Stimulated activated naive B cell treated with anti-CD40 and anti-IgM and Interleukin-4, amounts not matched to agents 10 μg/mL and 1 μg/mL and 100 μg/mL, for 72 hours (primary cell): Measurements from ENCODE around the gene VWA2.

Experiments used
- ATAC-seq, 2 donors: fragments of 150-1000 bp; cut with Tn5 transposase; replicated peaks; 2 replicates each; pipeline ENCODE4 v1.10.0; 2021; ENCODE audit warnings: moderate library complexity in 1 of 2
- DNase-seq: peaks from one replicate; pipeline ENCODE4 v3.0.0; 2021
- H3K27ac Mint-ChIP-seq: one replicate; pipeline ENCODE4 v1.8.0; 2022; ENCODE audit warnings: mild to moderate bottlenecking, mixed read lengths
- H3K27me3 Mint-ChIP-seq, 2 donors: one replicate each; pipeline ENCODE4 v1.8.0; 2022; ENCODE audit warnings: mixed read lengths in 2 of 2
- H3K36me3 Mint-ChIP-seq, 2 donors: one replicate each; pipeline ENCODE4 v1.8.0; 2022; ENCODE audit warnings: mixed read lengths in 2 of 2, mild to moderate bottlenecking in 1 of 2
- H3K4me1 Mint-ChIP-seq, 2 donors: one replicate each; pipeline ENCODE4 v1.8.0; 2022; ENCODE audit warnings: mixed read lengths in 2 of 2, mild to moderate bottlenecking in 1 of 2
- H3K4me3 Mint-ChIP-seq, 2 donors: one replicate each; pipeline ENCODE4 v1.8.0; 2022; ENCODE audit warnings: mild to moderate bottlenecking in 2 of 2, mixed read lengths in 2 of 2, moderate library complexity in 1 of 2
- H3K9me3 Mint-ChIP-seq, 2 donors: one replicate each; pipeline ENCODE4 v1.8.0; 2022; ENCODE audit warnings: mixed read lengths in 2 of 2, mild to moderate bottlenecking in 1 of 2

Gene VWA2

DNA sequence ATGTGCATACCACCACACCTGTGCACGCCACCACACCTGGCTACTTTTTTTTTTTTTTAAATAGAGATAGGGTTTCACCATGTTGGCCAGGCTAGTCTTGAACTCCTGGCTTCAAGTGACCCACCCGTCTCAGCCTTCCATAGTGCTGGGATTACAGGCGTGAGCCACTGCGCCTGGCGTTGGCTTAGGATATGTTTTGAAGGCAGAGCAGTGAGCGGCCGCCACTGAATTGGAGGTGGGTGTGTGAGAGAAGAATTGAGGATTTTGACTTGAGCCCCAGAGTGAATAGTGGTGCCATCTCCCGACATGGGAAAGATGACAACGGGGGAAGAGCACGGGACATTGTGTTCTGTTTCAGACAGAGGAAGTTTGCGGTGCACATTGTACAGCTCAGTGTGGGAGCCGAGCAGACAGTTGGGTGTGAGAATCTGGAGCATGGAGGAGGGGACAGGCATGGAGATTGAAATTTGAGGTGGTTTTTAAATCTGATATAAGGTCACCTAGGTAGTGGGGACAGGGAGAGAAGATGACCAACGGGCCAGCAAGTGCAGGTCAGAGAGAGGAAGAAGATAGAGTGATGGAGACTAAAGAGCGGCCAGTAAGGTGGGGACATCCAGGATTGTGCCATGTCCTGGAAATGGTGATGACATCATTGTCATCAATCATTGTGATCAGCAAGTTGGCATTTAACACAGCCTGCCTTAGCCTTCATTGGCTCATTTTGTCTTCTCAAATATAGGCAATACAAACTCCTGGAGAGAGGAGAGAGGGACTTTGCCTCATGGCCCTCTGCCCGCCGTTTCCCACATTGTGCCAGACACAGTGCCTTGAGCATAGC, 35.8 kb downstream of the VWA2 start:
- Mint-ChIP-seq H3K4me3 (no peak overlapping the region), H3K36me3 (no peaks in the 10 kb centered on the region), H3K9me3 (no peaks in the 10 kb centered on the region), H3K27ac (no peak overlapping the region), H3K27me3 (peaks cover 10 to 11% of the 10 kb centered on the region in 2 donors), H3K4me1 (no peaks in the 10 kb centered on the region)
- DNase-seq (no peak), ATAC-seq (no peak)

DNA sequence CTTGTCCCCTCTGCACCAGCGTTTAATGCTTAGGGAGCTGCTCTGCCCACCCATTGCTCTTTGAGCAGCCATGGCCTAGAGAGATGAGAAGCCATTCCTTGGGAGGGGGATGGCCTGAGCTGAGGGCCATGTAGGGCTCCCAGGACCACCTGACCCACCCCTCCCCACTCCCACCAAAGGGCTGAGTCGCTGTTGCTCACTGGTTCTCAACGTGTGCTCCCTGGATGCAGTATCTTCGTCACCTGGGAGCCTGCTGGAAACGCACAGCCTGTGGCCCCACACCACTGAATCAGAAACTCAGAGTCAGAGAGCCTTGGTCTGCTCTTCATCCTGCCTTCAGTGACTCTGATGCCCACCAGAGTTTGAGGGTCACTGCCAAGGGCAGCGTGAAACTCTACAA, 37.0 kb downstream of the VWA2 start:
- H3K4me3 Mint-ChIP-seq, result no peak overlapping the region

DNA sequence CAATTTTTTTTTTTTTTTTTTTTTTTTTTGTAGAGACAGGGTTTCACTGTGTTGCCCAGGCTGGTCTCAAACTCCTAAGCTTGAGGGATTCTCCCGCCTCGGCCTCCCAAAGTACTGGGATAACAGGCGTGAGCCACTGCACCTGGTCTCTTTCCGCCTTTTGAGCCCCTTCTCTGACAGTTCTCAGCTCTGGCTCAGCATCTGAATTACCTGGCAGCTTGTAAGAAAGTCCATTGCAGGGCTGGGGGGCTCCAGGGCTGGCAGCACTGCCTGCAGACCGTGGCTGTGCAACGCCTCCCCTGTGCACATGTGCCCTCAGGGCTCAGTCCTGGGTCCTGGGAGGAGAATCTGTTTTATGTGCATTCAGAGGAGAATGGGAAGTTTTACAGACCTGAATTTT, 37.6 kb downstream of the VWA2 start:
- Mint-ChIP-seq H3K9me3 (no peaks in the 10 kb centered on the region), H3K4me3 (no peak overlapping the region), H3K36me3 (no peaks in the 10 kb centered on the region), H3K27me3 (peaks cover 5 to 11% of the 10 kb centered on the region in 2 donors), H3K27ac (no peak overlapping the region), H3K4me1 (no peaks in the 10 kb centered on the region)
- no peak for ATAC-seq
- no peak for DNase-seq

More for the DNA sequence above, 37.0 kb downstream of the VWA2 start:
- no peak overlapping the region for H3K27ac Mint-ChIP-seq
- H3K9me3 Mint-ChIP-seq, result no peaks in the 10 kb centered on the region
- ATAC-seq, result no peak
- no peaks in the 10 kb centered on the region for H3K36me3 Mint-ChIP-seq
- no peak for DNase-seq
- peaks cover 6 to 11% of the 10 kb centered on the region in 2 donors for H3K27me3 Mint-ChIP-seq
- H3K4me1 Mint-ChIP-seq, result no peaks in the 10 kb centered on the region

DNA sequence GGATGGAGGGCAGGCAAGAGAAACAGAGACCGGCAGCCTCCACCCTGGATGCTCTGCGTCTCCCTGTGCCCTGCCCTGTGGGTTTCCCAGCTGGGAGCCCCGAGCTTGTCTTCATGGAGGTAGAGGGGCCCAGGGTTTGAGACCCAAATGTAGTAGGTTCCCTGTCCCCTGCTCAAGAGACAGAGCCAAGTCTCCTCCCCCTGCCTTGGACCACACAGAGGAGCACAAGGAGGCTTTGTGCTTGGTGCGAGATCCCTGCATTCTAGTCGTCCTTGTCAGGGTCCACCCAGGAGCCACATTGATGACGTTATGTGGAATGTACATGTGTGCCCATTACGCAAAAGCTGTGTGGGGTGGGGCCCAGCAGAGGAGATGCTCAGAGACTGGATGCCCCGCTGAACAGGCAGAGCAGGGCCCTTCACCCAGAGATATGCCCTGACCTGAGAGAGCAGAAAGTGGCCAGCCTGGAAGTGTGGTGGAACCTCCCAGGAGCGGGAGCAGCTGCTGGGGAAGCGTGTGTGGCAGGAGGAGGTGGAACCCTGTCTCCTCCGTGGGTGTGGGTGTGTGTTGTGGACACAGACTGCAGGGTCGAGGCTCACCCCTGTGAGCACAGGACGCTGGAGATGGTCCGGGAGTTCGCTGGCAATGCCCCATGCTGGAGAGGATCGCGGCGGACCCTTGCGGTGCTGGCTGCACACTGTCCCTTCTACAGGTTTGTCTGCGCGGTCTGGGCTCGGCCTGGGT, 39.3 kb downstream of the VWA2 start:
- ATAC-seq, result no peak

DNA sequence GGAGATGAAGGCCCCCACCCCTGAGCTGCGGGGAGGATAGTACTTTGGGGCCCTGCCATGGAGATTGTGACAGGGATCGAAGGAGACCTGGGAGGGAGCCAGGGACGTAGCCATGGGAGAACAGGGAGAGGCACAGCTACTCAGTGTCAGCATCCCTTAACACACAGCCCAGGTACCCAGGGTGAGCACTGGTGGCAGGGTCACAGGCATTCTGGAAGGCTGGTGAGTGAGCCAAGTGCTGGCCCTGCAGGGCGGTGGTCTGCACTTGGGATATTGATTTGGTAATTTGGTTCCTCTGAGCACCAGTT, 39.8 kb downstream of the VWA2 start:
- H3K36me3 Mint-ChIP-seq, result no peaks in the 10 kb centered on the region
- peaks cover 5 to 8% of the 10 kb centered on the region in 2 donors for H3K27me3 Mint-ChIP-seq
- H3K27ac Mint-ChIP-seq, result no peak overlapping the region
- no peak overlapping the region for H3K4me3 Mint-ChIP-seq
- ATAC-seq (no peak), DNase-seq (no peak)
- H3K4me1 Mint-ChIP-seq, result no peaks in the 10 kb centered on the region
- H3K9me3 Mint-ChIP-seq, result no peaks in the 10 kb centered on the region

More for the DNA sequence above, 39.3 kb downstream of the VWA2 start:
- no peak for DNase-seq
- Mint-ChIP-seq H3K9me3 (no peaks in the 10 kb centered on the region), H3K27me3 (peaks cover 5 to 11% of the 10 kb centered on the region in 2 donors), H3K36me3 (no peaks in the 10 kb centered on the region), H3K4me1 (no peaks in the 10 kb centered on the region), H3K4me3 (no peak overlapping the region), H3K27ac (no peak overlapping the region)

DNA sequence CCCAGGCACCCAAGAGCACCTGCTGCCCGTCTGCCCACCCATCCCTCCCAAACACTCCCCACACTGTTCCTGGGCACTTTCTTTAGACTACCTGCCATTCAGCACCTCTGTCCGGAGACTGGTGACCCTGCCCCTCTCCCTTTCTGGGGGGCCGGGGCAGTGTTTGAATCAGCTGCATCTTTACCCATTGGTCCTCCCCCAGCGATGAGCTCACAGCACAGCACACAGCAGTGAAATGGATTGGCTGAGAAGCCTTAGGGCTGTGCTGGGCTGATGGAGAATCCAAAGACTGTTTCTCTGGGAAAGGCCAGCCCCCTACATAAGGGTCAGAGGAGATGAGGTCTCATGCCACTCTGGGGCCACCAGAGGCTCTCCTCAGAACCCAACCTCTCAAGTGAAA, 40.2 kb downstream of the VWA2 start:
- no peaks in the 10 kb centered on the region for H3K36me3 Mint-ChIP-seq
- H3K27me3 Mint-ChIP-seq, result peaks cover 5 to 6% of the 10 kb centered on the region in 2 donors
- H3K9me3 Mint-ChIP-seq, result no peaks in the 10 kb centered on the region
- ATAC-seq (no peak), DNase-seq (no peak)
- no peak overlapping the region for H3K27ac Mint-ChIP-seq
- no peak overlapping the region for H3K4me3 Mint-ChIP-seq
- no peaks in the 10 kb centered on the region for H3K4me1 Mint-ChIP-seq

DNA sequence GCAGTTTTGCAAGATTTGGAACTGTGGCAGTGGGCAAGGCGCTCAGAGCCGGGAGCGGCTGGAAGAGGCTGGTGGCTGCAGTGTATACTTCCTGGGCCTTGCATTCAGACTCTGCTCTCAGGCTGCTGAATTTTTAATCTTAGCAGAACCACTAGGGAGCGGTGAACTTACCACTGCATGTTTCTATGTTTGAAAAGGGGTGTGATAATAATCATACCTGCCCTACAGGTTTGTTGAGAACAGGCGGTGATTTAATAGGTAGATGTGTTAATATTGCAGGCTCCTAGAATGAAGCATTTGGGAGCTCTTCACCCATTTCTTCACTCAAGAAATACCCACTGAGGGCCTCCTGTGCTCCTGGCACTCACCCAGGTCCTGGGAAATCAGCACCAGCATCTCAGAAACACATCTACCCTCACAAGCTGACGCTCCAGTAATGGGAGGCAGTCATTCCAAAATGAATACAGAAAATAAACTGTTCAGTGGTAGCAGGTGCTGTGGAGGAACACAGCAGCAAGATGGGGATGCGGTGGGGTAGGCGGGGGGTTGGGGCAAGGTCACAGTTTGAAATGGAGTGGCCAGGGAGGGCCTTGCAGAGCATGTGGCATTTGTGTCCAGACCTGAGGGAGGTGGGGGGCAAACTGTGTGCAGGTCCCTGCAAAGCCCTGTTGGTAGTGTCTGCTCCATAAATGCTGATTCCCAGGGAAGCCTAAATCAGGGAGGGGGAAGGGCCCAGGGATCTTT, 41.0 kb downstream of the VWA2 start:
- H3K9me3 Mint-ChIP-seq, result no peaks in the 10 kb centered on the region
- no peaks in the 10 kb centered on the region for H3K36me3 Mint-ChIP-seq
- DNase-seq (no peak), ATAC-seq (no peak)
- no peak overlapping the region for H3K27ac Mint-ChIP-seq
- no peaks in the 10 kb centered on the region for H3K4me1 Mint-ChIP-seq
- no peak overlapping the region for H3K4me3 Mint-ChIP-seq
- peaks cover 0 to under 1% of the 10 kb centered on the region in 2 donors for H3K27me3 Mint-ChIP-seq

DNA sequence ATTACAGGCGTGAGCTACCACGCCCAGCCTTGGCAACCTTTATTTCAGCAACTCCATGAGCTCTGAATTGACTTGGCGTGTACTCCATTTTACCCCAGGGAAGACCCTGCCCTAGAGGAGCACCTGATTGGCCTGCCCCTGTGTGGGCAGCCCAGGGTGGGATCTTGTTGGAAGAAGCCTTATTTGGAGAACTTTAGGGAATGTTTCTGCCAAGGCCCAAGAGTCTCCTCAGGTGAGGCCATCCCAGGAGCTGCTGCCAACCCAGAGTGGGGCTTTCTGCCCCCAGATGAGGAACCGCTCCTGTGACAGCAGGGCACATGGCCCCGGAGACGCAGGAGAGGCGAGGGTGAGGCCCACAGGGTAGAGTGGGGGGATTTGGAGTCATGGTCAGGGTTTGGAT, 42.0 kb downstream of the VWA2 start:
- no peaks in the 10 kb centered on the region for H3K4me1 Mint-ChIP-seq

DNA sequence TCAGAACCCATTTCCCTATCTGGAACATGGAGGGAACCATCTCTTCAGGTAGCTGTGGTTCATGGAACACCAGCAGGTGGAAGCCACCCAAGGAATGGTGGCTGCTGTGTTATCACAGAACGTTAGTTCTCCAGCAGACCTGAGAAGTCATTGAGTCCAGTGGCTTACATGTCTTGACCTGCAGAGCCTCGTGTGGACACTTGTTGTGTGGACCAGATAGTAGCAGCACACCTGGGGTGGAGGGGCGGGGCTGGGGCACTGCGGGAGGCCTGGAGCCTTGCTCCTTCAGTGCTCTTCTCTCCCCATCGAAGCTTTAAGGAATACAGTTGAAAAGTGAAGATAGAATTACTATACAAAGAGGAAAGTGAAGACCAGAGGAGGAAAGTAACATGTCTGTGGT, 42.4 kb downstream of the VWA2 start:
- Mint-ChIP-seq H3K4me3 (no peak overlapping the region), H3K27me3 (no peaks in the 10 kb centered on the region), H3K27ac (no peak overlapping the region), H3K36me3 (no peaks in the 10 kb centered on the region), H3K4me1 (no peaks in the 10 kb centered on the region), H3K9me3 (no peaks in the 10 kb centered on the region)
- ATAC-seq (no peak), DNase-seq (no peak)

More for the DNA sequence above, 42.0 kb downstream of the VWA2 start:
- Mint-ChIP-seq H3K9me3 (no peaks in the 10 kb centered on the region), H3K27ac (no peak overlapping the region), H3K4me3 (no peak overlapping the region), H3K36me3 (no peaks in the 10 kb centered on the region), H3K27me3 (no peaks in the 10 kb centered on the region)
- no peak for ATAC-seq
- DNase-seq, result no peak

DNA sequence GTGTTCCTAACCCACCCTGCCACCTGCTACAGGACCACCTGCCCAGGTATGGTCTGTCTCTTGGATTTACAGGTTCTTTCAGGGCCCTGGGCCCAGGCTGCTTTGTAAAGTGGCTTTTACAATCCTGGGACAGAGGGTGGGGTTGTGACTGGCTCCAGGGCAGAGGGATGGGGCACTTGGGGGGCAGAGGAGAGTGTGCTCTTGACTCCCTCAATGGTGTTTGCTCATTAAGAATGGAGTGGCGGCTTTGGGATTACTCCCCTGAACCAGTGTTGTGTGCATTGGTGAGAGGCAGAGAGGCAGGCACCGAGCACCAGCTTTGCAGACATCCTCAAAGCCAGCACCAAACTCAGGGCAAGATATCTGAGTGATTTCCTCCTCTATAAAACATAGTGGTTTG, 43.5 kb downstream of the VWA2 start:
- no peak for DNase-seq
- Mint-ChIP-seq H3K4me3 (no peak overlapping the region), H3K4me1 (no peaks in the 10 kb centered on the region), H3K27ac (no peak overlapping the region), H3K36me3 (no peaks in the 10 kb centered on the region), H3K27me3 (no peaks in the 10 kb centered on the region), H3K9me3 (no peaks in the 10 kb centered on the region)
- no peak for ATAC-seq

DNA sequence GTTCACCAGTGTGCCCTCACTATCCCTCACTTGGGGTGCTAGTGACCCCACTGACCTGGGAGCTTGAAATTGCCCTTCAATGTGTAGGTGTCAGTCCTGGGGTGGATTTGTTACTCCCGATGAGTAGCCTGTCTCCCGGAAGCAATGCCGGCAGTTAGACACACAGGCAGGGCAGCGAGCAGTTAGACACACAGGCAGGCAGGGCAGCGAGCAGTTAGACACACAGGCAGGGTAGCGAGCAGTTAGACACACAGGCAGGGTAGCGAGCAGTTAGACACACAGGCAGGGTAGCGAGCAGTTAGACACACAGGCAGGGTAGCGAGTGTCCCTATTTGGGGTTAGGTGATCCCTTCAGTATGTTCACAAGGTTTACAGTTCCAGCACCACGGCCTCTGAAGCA, 44.0 kb downstream of the VWA2 start:
- Mint-ChIP-seq H3K9me3 (no peaks in the 10 kb centered on the region), H3K27ac (no peak overlapping the region), H3K36me3 (no peaks in the 10 kb centered on the region), H3K27me3 (no peaks in the 10 kb centered on the region), H3K4me1 (peaks cover 3% of the 10 kb centered on the region in 2 donors), H3K4me3 (no peak overlapping the region)
- ATAC-seq (no peak), DNase-seq (no peak)

DNA sequence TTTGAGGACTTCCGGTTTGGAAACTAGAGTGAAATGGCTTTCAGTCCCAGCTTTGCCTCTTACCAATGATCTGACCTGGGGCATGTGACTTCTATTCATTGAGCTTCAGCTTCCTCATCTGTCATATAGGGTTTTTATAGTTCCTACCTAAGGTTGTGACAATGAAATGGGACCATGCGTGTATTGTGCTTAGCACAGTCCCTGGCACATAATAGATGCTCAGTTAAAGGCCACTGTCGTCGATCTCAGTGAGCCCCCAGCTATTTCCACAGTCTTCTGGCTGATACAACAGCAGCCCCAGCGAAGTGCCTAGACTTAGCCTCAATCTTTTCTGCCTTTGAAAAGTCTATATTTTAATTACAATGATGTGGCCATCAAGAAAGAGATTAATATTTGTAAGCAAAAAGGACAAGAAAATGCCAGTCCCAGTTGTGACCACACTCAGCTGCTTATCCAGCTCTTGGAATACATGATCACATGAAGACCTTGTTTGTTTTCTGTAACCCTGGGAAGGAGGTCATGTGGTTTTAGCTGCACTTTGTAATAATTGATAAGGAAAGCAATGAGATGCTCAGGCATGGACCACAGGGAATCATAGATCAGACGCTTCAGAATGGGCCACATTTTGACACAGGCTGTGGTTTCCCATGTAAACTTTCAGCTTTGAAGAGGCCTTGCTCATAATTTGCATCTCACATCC, 44.6 kb downstream of the VWA2 start:
- Mint-ChIP-seq H3K27me3 (no peaks in the 10 kb centered on the region), H3K9me3 (no peaks in the 10 kb centered on the region), H3K36me3 (no peaks in the 10 kb centered on the region), H3K4me1 (peaks cover 6 to 7% of the 10 kb centered on the region in 2 donors), H3K4me3 (no peak overlapping the region), H3K27ac (no peak overlapping the region)
- DNase-seq (no peak), ATAC-seq (no peak)

DNA sequence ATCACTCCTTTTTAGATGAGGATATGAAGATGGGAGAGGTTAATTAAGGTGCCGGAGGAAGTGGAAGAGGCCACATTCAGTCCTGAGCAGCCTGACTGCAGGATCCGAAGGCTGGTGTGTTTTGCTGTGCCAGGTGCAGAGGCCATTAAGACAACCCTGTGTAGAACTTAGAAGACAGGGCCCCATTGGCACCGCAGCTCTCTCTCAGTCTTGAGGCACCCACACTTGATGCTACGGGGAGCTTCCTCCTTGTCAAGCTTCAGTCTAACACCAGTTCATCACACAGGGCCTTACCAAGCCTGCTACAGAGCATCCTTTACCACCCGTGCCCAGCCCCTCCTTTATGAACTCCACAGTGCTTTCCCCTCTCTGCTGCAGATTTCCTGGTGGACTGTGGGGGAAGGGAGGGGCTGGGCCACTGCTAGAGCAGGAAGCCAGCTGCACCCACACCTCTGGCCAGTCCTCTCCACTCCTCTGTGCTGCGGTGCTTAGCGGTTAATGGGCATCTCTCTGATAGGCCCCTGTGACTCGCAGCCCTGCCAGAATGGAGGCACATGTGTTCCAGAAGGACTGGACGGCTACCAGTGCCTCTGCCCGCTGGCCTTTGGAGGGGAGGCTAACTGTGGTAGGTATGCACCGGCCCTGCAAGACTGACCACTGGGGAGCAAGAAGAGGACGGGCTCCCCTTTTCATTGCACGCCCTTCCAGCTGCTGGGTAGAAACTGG, 45.5 kb downstream of the VWA2 start:
- Mint-ChIP-seq H3K4me3 (no peak overlapping the region), H3K27ac (no peak overlapping the region), H3K27me3 (no peaks in the 10 kb centered on the region), H3K36me3 (no peaks in the 10 kb centered on the region), H3K9me3 (no peaks in the 10 kb centered on the region), H3K4me1 (peaks cover 6 to 7% of the 10 kb centered on the region in 2 donors)
- DNase-seq (no peak), ATAC-seq (no peak)
